ENCODE results near the gene PI3.
"Not testable (repeated sequence)": the region's sequence is repeated elsewhere in the genome, so short reads cannot be mapped to it uniquely, and the experiment has no call there.

Gene PI3

GRCh38 chr20:45174434-45175364 is at the start of gene PI3:
Gene PI3 (plus strand): TSS chr20:45174902. CDS start chr20:45174923, 21 bp downstream.
- TF ChIP-seq POLR2A (IDR thresholded peaks at IDR 0.05; ENCODE audit: low read depth, low read length) = no peak
- FAIRE-seq = no peak
- DNase-seq (ENCODE audit: insufficient read length, low spot score) = no peak

GRCh38 chr20:45128099-45128498 is 46.6 kb upstream of the PI3 start:
- FAIRE-seq (no peak), DNase-seq (ENCODE audit: insufficient read length, low spot score) (no peak)
- no peak for TF ChIP-seq POLR2A (IDR thresholded peaks at IDR 0.05; ENCODE audit: low read depth, low read length)

GRCh38 chr20:45136911-45137310 is 37.8 kb upstream of the PI3 start:
- DNase-seq (ENCODE audit: insufficient read length, low spot score) = no peak
- no peak for FAIRE-seq
- TF ChIP-seq POLR2A (IDR thresholded peaks at IDR 0.05; ENCODE audit: low read depth, low read length) = no peak

- FAIRE-seq = no peak
- DNase-seq (ENCODE audit: insufficient read length, low spot score) = peak; percentile 35
- no peak for TF ChIP-seq POLR2A (IDR thresholded peaks at IDR 0.05; ENCODE audit: low read depth, low read length)
Observed at GRCh38 chr20:45138561-45139300, 36.0 kb upstream of the PI3 start.

- not testable (repeated sequence) for FAIRE-seq
Observed at GRCh38 chr20:45139733-45140375, 34.8 kb upstream of the PI3 start.

GRCh38 chr20:45140836-45141235 is 33.9 kb upstream of the PI3 start:
- FAIRE-seq (no peak), DNase-seq (ENCODE audit: insufficient read length, low spot score) (no peak)
- no peak for TF ChIP-seq POLR2A (IDR thresholded peaks at IDR 0.05; ENCODE audit: low read depth, low read length)

More at GRCh38 chr20:45139733-45140375, 34.8 kb upstream of the PI3 start:
- not testable (repeated sequence) for DNase-seq (ENCODE audit: insufficient read length, low spot score)

- FAIRE-seq (no peak), DNase-seq (ENCODE audit: insufficient read length, low spot score) (no peak)
- TF ChIP-seq POLR2A (IDR thresholded peaks at IDR 0.05; ENCODE audit: low read depth, low read length) = no peak
Observed at GRCh38 chr20:45149062-45149461, 25.6 kb upstream of the PI3 start.

GRCh38 chr20:45152405-45152804 is 22.3 kb upstream of the PI3 start:
- FAIRE-seq = no peak
- no peak for DNase-seq (ENCODE audit: insufficient read length, low spot score)
- TF ChIP-seq POLR2A (IDR thresholded peaks at IDR 0.05; ENCODE audit: low read depth, low read length) = no peak

- FAIRE-seq = no peak
- DNase-seq (ENCODE audit: insufficient read length, low spot score) = no peak
- TF ChIP-seq POLR2A (IDR thresholded peaks at IDR 0.05; ENCODE audit: low read depth, low read length) = no peak
Observed at GRCh38 chr20:45153147-45153546, 21.6 kb upstream of the PI3 start.

GRCh38 chr20:45153752-45154151 is 20.9 kb upstream of the PI3 start:
- FAIRE-seq (no peak), DNase-seq (ENCODE audit: insufficient read length, low spot score) (no peak)
- no peak for TF ChIP-seq POLR2A (IDR thresholded peaks at IDR 0.05; ENCODE audit: low read depth, low read length)

- no peak for TF ChIP-seq POLR2A (IDR thresholded peaks at IDR 0.05; ENCODE audit: low read depth, low read length)
- DNase-seq (ENCODE audit: insufficient read length, low spot score) (no peak), FAIRE-seq (no peak)
Observed at GRCh38 chr20:45154183-45154582, 20.5 kb upstream of the PI3 start.

GRCh38 chr20:45154794-45155193 is 19.9 kb upstream of the PI3 start:
- not testable (repeated sequence) for FAIRE-seq; DNase-seq (ENCODE audit: insufficient read length, low spot score)

GRCh38 chr20:45156713-45157112 is 18.0 kb upstream of the PI3 start:
- DNase-seq (ENCODE audit: insufficient read length, low spot score) (no peak), FAIRE-seq (no peak)
- TF ChIP-seq POLR2A (IDR thresholded peaks at IDR 0.05; ENCODE audit: low read depth, low read length) = no peak

GRCh38 chr20:45157962-45158361 is 16.7 kb upstream of the PI3 start:
- peak; percentile 75 for FAIRE-seq
- peak; percentile 13 for DNase-seq (ENCODE audit: insufficient read length, low spot score)
- TF ChIP-seq POLR2A (IDR thresholded peaks at IDR 0.05; ENCODE audit: low read depth, low read length) = no peak
